Esophagus muscularis mucosa (tissue), 4 donors: ENCODE results near the gene CFHR5.

ENCODE experiments used
- EP300 ChIP-seq: sonication (generic); formaldehyde crosslinking; IDR thresholded peaks from one replicate; pipeline ENCODE4 v1.6.1; 2017; ENCODE audit warnings: antibody characterized with exemption
- POLR2A ChIP-seq: fragments of 450-650 bp; IDR thresholded peaks from one replicate; pipeline ENCODE4 v1.6.1; 2017; ENCODE audit warnings: antibody characterized with exemption, moderate library complexity, mild to moderate bottlenecking, low read depth
- POLR2AphosphoS5 ChIP-seq, 2 donors: sonication (generic); formaldehyde crosslinking; IDR thresholded peaks; one replicate each; pipeline ENCODE4 v1.6.1; 2017; ENCODE audit warnings: antibody characterized with exemption in 2 of 2
- TF ChIP-seq, protein P1 (sequence below), 3 experiments: fragments of 200-600 bp in 2 of 3; fragments of 450-650 bp in 1 of 3; sonication (generic) in 2 of 3; IDR thresholded peaks; one replicate each; pipeline ENCODE4 v1.5.1; 2017 to 2019; ENCODE audit warnings: antibody characterized with exemption in 3 of 3, mild to moderate bottlenecking in 2 of 3, moderate library complexity in 1 of 3

DNA sequence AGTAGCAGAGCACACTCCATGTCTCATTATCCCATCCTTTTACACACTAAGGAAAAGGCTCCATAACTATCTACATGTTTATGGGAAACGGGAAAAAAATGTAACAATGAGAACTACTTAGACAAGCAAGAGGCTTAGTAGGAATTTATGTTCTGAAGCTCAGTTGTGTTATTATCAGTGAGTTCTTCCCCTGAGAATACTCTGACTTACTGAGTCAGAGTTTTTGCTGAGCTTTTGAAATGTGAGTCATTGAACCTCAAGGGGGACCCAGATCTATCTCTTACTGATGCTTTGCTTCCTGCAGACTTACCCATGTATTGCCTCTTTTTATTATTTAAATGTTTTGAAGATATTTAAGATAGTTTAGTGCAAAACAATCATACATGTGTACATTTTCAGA lies 20.1 kb downstream of the CFHR5 start:
- TF ChIP-seq, protein P1, sequence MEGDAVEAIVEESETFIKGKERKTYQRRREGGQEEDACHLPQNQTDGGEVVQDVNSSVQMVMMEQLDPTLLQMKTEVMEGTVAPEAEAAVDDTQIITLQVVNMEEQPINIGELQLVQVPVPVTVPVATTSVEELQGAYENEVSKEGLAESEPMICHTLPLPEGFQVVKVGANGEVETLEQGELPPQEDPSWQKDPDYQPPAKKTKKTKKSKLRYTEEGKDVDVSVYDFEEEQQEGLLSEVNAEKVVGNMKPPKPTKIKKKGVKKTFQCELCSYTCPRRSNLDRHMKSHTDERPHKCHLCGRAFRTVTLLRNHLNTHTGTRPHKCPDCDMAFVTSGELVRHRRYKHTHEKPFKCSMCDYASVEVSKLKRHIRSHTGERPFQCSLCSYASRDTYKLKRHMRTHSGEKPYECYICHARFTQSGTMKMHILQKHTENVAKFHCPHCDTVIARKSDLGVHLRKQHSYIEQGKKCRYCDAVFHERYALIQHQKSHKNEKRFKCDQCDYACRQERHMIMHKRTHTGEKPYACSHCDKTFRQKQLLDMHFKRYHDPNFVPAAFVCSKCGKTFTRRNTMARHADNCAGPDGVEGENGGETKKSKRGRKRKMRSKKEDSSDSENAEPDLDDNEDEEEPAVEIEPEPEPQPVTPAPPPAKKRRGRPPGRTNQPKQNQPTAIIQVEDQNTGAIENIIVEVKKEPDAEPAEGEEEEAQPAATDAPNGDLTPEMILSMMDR (IDR thresholded peaks at IDR 0.05), result no peak
- TF ChIP-seq POLR2A, result no peak
- TF ChIP-seq POLR2AphosphoS5 (IDR thresholded peaks at IDR 0.05), result no peak
- TF ChIP-seq EP300, result no peak
